NOMO-1 treated with DMSO at 0.1 percent for 48 hours (cell line): ENCODE data around the gene PNMA8C.
A peak's percentile ranks its signal among the peaks of the same experiment; 100 is the strongest.

Experiments used
- DNase-seq: peaks from one replicate; lab custom pipeline; 2025; ENCODE audit not compliant: unreplicated experiment; lab: John Stamatoyannopoulos, UW

PNMA8C gene

GRCh38 chr19:46428239-46429135 is at the start of gene PNMA8C:
TSS of gene PNMA8C (minus strand) at chr19:46428936. CDS start at chr19:46428359, 577 bp downstream.
- peak; percentile 27 for DNase-seq

- DNase-seq: no peak
Observed at GRCh38 chr19:46475986-46476385, 47.2 kb upstream of the PNMA8C start.

GRCh38 chr19:46474211-46474610 is 45.5 kb upstream of the PNMA8C start:
- no peak for DNase-seq

GRCh38 chr19:46472592-46472991 is 43.9 kb upstream of the PNMA8C start:
- no peak for DNase-seq

- DNase-seq: no peak
Observed at GRCh38 chr19:46471811-46472543, 43.2 kb upstream of the PNMA8C start.

GRCh38 chr19:46471116-46471733 is 42.5 kb upstream of the PNMA8C start, which contains the start of gene PNMA8A:
TSS of gene PNMA8A (minus strand) at chr19:46471563. CDS start at chr19:46471035, 528 bp downstream.
- no peak for DNase-seq

- DNase-seq: no peak
Observed at GRCh38 chr19:46470376-46470775, 41.6 kb upstream of the PNMA8C start.

- DNase-seq: no peak
Observed at GRCh38 chr19:46469541-46470185, 40.9 kb upstream of the PNMA8C start.

- no peak for DNase-seq
Observed at GRCh38 chr19:46466536-46467196, 37.9 kb upstream of the PNMA8C start.

- no peak for DNase-seq
Observed at GRCh38 chr19:46463516-46463915, 34.8 kb upstream of the PNMA8C start.

GRCh38 chr19:46461537-46461936 is 32.8 kb upstream of the PNMA8C start:
- DNase-seq: no peak

- no peak for DNase-seq
Observed at GRCh38 chr19:46460981-46461380, 32.2 kb upstream of the PNMA8C start.

- no peak for DNase-seq
Observed at GRCh38 chr19:46460055-46460454, 31.3 kb upstream of the PNMA8C start.

- DNase-seq: no peak
Observed at GRCh38 chr19:46456930-46457329, 28.2 kb upstream of the PNMA8C start.

GRCh38 chr19:46454244-46454643 is 25.5 kb upstream of the PNMA8C start:
- DNase-seq: no peak

GRCh38 chr19:46453661-46454060 is 24.9 kb upstream of the PNMA8C start:
- DNase-seq: no peak

GRCh38 chr19:46452186-46452585 is 23.4 kb upstream of the PNMA8C start:
- DNase-seq: no peak

GRCh38 chr19:46451352-46451751 is 22.6 kb upstream of the PNMA8C start:
- DNase-seq: no peak

GRCh38 chr19:46450737-46451136 is 22.0 kb upstream of the PNMA8C start:
- no peak for DNase-seq

- no peak for DNase-seq
Observed at GRCh38 chr19:46449228-46449627, 20.5 kb upstream of the PNMA8C start.

- DNase-seq: no peak
Observed at GRCh38 chr19:46448601-46449000, 19.9 kb upstream of the PNMA8C start.
